G401.6 (cell line): Measurements from ENCODE around the gene GALNT13.
"Not testable (repeated sequence)": the region's sequence is repeated elsewhere in the genome, so short reads cannot be mapped to it uniquely, and the experiment has no call there.

Source experiments
- FAIRE-seq: peaks from 2 replicates; lab custom pipeline; 2012; peaks lifted over from hg19 to GRCh38; lab: Jason Lieb, UNC

GALNT13 gene

DNA sequence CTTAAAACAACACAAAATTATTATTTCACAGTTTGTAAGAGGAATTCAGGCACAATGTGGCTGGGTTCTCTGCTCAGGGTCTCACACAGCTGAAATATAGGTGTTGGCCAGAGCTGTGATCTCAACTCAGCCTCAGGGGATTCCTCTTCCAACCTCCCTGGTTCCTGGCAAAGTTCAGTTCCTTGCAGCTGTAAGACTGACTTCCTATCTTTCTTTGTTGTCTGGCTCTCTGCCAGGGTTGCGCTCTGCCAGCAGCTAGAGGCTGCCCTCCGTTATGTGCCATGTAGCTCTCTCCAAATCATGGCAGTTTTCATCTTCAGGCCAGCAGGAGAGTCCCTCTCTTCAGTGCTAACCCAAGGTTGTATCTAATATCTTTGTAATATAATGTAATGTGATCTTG lies 554.3 kb downstream of the GALNT13 start:
- no peak for FAIRE-seq

DNA sequence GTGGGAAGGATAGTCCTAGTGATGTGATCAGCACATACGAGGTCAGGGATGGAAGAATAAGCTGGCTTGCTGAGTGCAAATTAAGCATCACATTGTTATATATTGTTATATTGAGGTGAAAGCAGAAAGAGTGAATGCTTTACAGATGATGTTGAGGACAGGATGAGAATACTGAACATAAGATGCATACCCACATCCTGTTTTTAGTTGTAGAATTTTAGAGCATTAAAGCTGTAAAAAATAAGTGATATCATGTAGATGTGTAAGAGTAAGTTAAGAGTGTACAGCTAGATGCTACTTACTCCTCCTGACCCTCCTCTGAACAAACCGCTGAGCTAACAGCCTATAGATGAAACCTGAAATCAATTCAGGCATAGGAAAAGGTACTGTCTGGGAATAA lies 555.7 kb downstream of the GALNT13 start:
- FAIRE-seq: no peak

GRCh38 chr2:154428022-154428421 lies 556.3 kb downstream of the GALNT13 start:
- no peak for FAIRE-seq

DNA sequence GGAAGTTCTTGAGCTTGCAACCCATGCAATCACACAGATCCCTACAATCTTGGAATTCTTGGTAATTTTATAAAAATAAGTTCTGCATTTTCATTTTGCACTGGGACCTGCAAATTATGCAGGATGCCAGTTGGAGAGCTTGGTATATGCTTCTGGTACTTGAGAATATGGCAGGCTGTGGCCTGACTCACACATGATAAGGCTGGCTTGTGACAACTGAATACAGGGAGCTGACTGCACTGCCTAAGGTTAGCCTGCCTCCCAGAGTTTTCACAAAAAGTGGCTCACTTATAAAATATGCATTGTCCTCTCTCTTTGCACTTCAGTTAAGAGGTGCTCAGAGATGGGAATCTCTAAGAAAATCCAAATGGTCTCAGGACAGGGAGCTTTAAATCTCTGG lies 561.3 kb downstream of the GALNT13 start:
- FAIRE-seq: no peak

DNA sequence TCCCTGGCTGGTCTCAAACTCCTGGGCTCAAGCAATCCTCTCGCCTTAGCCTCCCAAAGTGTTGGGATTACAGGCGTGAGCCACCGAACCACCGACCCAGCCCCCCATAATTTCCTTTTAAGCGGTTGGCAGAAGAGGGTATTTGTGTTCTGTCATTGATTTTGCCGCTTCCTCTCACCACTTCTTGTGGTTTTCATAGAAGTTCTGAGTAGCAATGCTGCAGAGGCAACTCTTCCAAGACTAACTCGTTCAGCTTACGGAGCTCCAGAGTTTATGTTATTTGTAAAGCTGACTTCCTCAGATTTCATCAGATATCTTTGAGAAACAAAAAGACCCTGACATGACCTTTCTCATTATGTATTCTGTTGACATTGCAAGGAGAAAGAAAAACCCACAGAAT lies 565.4 kb downstream of the GALNT13 start:
- no peak for FAIRE-seq

DNA sequence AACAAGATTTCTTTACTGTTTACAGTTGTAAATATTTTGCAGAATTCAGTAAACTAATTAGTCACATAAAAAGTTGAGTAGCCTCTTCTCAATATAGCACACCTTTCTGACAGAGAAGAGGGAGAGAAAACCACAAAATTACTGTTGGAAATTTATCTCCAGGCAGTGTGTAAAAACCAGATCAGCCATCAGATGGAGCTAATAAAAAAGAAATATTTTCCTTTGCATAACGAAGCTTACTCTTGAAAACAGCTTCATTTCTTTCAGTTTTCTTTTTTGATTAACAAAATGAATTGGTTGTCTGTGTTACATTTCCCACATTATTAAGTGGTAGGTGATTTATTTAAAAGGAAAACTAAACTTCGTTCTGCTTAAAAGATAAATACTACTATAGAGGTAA lies 567.4 kb downstream of the GALNT13 start:
- peak; percentile 76 for FAIRE-seq

- no peak for FAIRE-seq
Observed at GRCh38 chr2:154443919-154444318, 572.2 kb downstream of the GALNT13 start.

GRCh38 chr2:154446324-154446723 lies 574.6 kb downstream of the GALNT13 start:
- FAIRE-seq: no peak

GRCh38 chr2:154447727-154448418 lies 576.2 kb downstream of the GALNT13 start:
- no peak for FAIRE-seq

DNA sequence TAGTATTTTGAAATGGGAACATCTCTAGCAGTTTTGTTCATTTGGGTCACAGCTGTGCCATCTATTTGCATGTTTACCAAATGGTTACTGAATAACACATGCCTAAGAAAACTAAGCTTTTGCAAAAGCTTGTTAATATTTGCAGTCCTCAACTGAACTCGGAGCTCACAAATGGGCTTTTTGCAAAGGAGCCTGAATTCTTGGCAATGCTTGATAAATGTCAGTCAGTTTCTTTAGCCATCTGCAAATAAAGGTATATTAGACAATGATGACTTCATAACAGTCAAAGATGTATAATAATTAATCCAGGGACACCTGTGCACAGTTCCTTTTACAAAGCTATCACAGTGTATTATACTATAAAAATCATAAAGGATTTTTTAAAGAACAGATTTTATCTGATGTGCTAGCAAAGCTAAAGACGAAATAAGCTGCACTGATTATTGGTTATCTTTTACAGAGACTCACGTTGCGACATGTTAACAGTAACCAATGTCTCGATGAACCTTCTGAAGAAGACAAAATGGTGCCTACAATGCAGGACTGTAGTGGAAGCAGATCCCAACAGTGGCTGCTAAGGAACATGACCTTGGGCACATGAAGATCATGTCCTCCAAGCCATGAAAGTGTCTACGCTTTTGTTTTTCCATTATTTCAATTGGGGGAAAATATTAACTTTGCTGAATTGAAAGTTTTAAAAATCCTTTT lies 578.4 kb downstream of the GALNT13 start:
- FAIRE-seq: no peak

DNA sequence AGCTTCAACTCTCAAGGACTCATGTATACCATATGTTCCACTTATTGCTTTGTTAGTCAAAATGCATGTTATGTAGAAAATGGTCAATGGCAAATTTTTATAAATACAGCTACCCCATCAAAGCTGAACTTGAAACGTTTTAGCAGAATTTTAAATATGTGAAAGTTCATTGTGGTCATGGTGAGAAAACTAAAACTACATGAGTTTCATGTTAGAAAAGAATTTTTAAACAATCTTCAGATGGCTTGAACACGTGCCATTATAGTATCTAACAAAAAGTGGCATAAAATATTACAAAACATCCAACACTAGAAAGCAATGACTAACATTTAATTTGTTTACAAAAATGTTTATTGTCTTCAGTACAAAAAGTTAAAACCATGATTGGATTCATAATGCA lies 580.7 kb downstream of the GALNT13 start:
- FAIRE-seq: no peak

GRCh38 chr2:154452906-154453493 lies 581.3 kb downstream of the GALNT13 start:
- peak; percentile 27 for FAIRE-seq

- no peak for FAIRE-seq
Observed at GRCh38 chr2:154455166-154455565, 583.4 kb downstream of the GALNT13 start.

- FAIRE-seq: no peak
Observed at GRCh38 chr2:154455866-154456265, 584.1 kb downstream of the GALNT13 start.

GRCh38 chr2:154457286-154457685 lies 585.6 kb downstream of the GALNT13 start:
- no peak for FAIRE-seq

DNA sequence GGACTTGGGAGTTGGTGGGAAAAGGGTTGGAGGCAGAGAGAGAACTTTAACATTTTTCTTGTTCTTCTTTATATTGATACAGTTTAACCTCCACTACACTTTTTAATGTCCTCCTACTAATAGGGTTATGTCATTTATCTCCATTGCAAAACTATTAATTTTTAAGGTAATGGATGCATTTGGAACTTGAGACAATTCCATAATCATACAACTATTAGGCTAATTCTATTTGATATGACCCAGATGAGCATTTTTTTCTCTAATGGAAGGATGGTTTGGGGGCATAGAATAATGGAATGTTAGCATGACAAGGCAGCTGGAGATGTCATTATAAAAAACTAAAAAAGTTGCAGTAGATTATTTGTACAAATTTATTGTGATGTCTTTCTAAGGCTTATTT lies 587.6 kb downstream of the GALNT13 start:
- FAIRE-seq: no peak

DNA sequence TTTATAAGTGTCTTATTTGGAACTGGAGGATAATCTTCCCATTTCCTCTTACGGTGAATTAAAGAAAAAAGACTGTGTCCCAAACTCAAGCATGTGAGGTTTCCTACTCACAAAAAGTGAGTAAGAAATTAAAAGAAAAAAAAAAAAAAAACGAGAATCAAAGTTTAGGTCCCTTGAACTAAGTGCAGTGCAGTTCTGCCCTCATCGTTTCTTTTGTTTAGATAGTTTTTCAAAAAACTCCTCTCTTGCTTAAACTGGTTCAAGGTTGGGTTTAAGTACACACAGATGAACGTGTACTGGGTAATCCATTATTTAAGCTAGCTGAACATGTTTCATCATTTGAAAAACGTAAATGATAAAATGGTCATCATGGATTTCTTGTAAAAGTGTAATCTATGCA lies 590.9 kb downstream of the GALNT13 start:
- FAIRE-seq: no peak

DNA sequence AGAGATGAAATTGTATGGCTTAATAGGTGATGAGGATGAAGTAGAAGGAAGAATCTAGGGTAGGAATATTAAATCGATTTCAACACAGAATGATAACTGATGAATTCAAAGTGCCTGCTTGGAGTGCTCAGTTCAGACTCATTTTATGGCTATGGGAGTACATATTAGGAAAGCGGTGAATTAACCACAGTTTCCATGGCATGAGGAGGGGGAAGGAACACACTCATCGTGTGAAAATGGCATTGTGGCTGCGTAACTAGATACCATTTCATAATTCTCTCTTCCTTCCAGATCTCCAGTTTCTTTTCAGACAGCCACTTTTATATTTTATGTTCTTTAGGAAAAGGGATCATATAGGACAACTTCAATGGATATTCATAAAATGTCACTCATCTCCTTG lies 594.5 kb downstream of the GALNT13 start:
- FAIRE-seq: no peak

GRCh38 chr2:154470376-154470775 lies 598.7 kb downstream of the GALNT13 start:
- no peak for FAIRE-seq

- FAIRE-seq: not testable (repeated sequence)
Observed at GRCh38 chr2:154471492-154471891, 599.8 kb downstream of the GALNT13 start.

GRCh38 chr2:154477319-154477718 lies 605.6 kb downstream of the GALNT13 start:
- FAIRE-seq: no peak

DNA sequence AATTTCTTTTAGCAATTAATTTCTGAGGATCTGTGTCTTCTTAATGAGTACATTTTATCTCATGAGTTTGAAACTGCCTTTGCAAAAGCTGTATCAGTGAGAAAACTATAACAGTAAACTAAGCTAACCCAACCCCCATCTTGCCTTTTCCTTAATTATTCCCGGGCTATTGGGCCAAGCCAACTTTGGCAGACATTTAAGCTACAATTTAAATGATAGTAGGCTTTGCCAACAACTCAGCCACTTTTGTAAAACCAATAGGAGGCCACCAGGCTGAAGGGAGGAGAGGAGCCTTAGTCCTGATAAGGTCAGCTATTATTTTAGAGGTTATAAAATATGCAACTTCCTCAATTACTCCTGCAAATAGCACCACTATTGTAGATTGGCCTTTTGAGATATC lies 608.8 kb downstream of the GALNT13 start:
- FAIRE-seq: no peak

- no peak for FAIRE-seq
Observed at GRCh38 chr2:154481336-154481735, 609.6 kb downstream of the GALNT13 start.
